ENCODE results near the gene PCDHB1.

PCDHB1 gene

GRCh38 chr5:141050622-141051520 lies at the start of gene PCDHB1:
Gene PCDHB1, plus strand, starts transcription at chr5:141051374. Its CDS starts 97 bp downstream, at chr5:141051471.
- no peak for DNase-seq (ENCODE audit: low read depth in 2 of 2)

- DNase-seq (ENCODE audit: low read depth in 2 of 2) = no peak
Observed at GRCh38 chr5:141001446-141001843, 49.7 kb upstream of the PCDHB1 start.

GRCh38 chr5:141001844-141002604 lies 49.1 kb upstream of the PCDHB1 start:
- no peak for DNase-seq (ENCODE audit: low read depth in 2 of 2)

GRCh38 chr5:141002605-141002965 lies 48.6 kb upstream of the PCDHB1 start:
- DNase-seq (ENCODE audit: low read depth in 2 of 2) = no peak

GRCh38 chr5:141003031-141003430 lies 48.1 kb upstream of the PCDHB1 start:
- no peak for DNase-seq (ENCODE audit: low read depth in 2 of 2)

- no peak for DNase-seq (ENCODE audit: low read depth in 2 of 2)
Observed at GRCh38 chr5:141003791-141004611, 47.2 kb upstream of the PCDHB1 start.

GRCh38 chr5:141007791-141008190 lies 43.4 kb upstream of the PCDHB1 start:
- no peak for DNase-seq (ENCODE audit: low read depth in 2 of 2)

- no peak for DNase-seq (ENCODE audit: low read depth in 2 of 2)
Observed at GRCh38 chr5:141010047-141010793, 41.0 kb upstream of the PCDHB1 start.

GRCh38 chr5:141017943-141018342 lies 33.2 kb upstream of the PCDHB1 start:
- no peak for DNase-seq (ENCODE audit: low read depth in 2 of 2)

GRCh38 chr5:141022384-141022783 lies 28.8 kb upstream of the PCDHB1 start:
- no peak for DNase-seq (ENCODE audit: low read depth in 2 of 2)

- DNase-seq (ENCODE audit: low read depth in 2 of 2) = no peak
Observed at GRCh38 chr5:141031006-141031405, 20.2 kb upstream of the PCDHB1 start.

GRCh38 chr5:141032626-141033025 lies 18.5 kb upstream of the PCDHB1 start:
- no peak for DNase-seq (ENCODE audit: low read depth in 2 of 2)

- DNase-seq (ENCODE audit: low read depth in 2 of 2) = no peak
Observed at GRCh38 chr5:141039061-141039460, 12.1 kb upstream of the PCDHB1 start.

GRCh38 chr5:141039517-141039916 lies 11.7 kb upstream of the PCDHB1 start:
- DNase-seq (ENCODE audit: low read depth in 2 of 2) = no peak

- DNase-seq (ENCODE audit: low read depth in 2 of 2) = no peak
Observed at GRCh38 chr5:141040093-141040770, 10.9 kb upstream of the PCDHB1 start.

- DNase-seq (ENCODE audit: low read depth in 2 of 2) = peak; percentile 0 to 10
Observed at GRCh38 chr5:141040771-141041426, 10.3 kb upstream of the PCDHB1 start.

- no peak for DNase-seq (ENCODE audit: low read depth in 2 of 2)
Observed at GRCh38 chr5:141041427-141041785, 9.8 kb upstream of the PCDHB1 start.

GRCh38 chr5:141042555-141042954 lies 8.6 kb upstream of the PCDHB1 start:
- DNase-seq (ENCODE audit: low read depth in 2 of 2) = no peak

- no peak for DNase-seq (ENCODE audit: low read depth in 2 of 2)
Observed at GRCh38 chr5:141051521-141051866, 320 bp downstream of the PCDHB1 start.

- DNase-seq (ENCODE audit: low read depth in 2 of 2) = no peak
Observed at GRCh38 chr5:141077826-141078225, 26.7 kb downstream of the PCDHB1 start.
